IPS-NIHi7 (cell line): Measurements from ENCODE around the gene THAP11.
"Not testable (repeated sequence)": the region's sequence is repeated elsewhere in the genome, so short reads cannot be mapped to it uniquely, and the experiment has no call there.

Source experiments
- DNase-seq: peaks from one replicate; pipeline ENCODE4 v3.0.0; 2012; ENCODE audit warnings: mixed read lengths; ENCODE audit errors: extremely low spot score

THAP11 gene

GRCh38 chr16:67834242-67834614 is 7.9 kb upstream of the THAP11 start:
- DNase-seq: no peak

- DNase-seq: not testable (repeated sequence)
These were observed 4.9 kb upstream of the THAP11 start for GRCh38 chr16:67837190-67837589.

DNA sequence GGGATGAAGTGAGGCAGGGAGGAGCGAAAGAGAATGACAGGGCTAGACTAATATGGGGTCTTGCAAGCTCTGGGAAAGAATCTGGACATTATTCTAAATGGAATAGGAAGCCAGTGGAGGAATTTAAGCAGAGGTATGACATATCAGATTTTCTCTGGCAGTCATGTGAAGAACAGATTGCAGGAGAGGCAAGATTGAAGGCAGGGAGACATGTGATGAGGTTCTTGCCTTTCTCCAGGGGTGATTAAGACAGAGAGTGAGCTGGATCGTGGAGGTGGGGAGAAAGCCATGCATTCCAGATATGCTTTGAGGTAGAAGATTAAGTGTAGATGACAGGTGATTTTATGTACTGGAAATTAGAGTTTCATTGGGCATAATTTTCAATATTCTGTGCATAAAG is 4.3 kb upstream of the THAP11 start:
- no peak for DNase-seq

- DNase-seq: no peak
These were observed 813 bp upstream of the THAP11 start for GRCh38 chr16:67841198-67841815.

DNA sequence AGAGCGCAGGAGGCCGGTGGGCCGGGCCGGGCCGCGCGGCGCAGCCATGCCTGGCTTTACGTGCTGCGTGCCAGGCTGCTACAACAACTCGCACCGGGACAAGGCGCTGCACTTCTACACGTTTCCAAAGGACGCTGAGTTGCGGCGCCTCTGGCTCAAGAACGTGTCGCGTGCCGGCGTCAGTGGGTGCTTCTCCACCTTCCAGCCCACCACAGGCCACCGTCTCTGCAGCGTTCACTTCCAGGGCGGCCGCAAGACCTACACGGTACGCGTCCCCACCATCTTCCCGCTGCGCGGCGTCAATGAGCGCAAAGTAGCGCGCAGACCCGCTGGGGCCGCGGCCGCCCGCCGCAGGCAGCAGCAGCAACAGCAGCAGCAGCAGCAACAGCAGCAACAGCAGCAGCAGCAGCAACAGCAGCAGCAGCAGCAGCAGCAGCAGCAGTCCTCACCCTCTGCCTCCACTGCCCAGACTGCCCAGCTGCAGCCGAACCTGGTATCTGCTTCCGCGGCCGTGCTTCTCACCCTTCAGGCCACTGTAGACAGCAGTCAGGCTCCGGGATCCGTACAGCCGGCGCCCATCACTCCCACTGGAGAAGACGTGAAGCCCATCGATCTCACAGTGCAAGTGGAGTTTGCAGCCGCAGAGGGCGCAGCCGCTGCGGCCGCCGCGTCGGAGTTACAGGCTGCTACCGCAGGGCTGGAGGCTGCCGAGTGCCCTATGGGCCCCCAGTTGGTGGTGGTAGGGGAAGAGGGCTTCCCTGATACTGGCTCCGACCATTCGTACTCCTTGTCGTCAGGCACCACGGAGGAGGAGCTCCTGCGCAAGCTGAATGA is 606 bp downstream of the THAP11 start:
- peak; percentile 39 for DNase-seq

- DNase-seq: no peak
These were observed 1.2 kb downstream of the THAP11 start for GRCh38 chr16:67843343-67843765.

DNA sequence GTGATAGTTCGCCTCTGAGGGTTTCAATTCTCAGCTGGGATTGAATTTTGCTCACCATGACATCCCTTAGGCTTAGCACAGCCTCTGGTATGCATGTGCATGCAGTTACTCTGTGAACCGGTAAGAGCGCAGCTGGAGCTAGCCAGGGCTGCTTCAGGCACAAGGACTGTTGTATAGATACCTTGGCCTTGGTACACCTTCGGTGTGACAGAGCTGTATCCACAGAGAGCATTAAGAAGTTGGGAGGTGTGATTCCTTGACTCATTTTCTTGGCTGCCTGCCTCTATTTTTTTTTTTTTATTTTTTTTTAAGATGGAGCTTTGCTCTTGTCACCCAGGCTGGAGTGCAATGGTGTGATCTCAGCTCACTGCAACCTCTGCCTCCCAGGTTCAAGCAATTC is 2.4 kb downstream of the THAP11 start:
- no peak for DNase-seq

GRCh38 chr16:67845291-67846062 is 3.4 kb downstream of the THAP11 start:
- no peak for DNase-seq

- no peak for DNase-seq
These were observed 3.9 kb downstream of the THAP11 start for GRCh38 chr16:67846063-67846319.

- DNase-seq: peak; percentile 94
These were observed 4.4 kb downstream of the THAP11 start, which contains the start of gene NUTF2 for GRCh38 chr16:67846320-67847063. TSS of gene NUTF2 (plus strand) at chr16:67846933. CDS start at chr16:67865131, 18,198 bp downstream.

GRCh38 chr16:67847064-67847861 is 5.1 kb downstream of the THAP11 start, which contains the start of gene CENPT:
TSS of gene CENPT (minus strand) at chr16:67847693. CDS start at chr16:67833859, 13,834 bp downstream.
- no peak for DNase-seq

GRCh38 chr16:67848118-67848517 is 6.0 kb downstream of the THAP11 start:
- DNase-seq: no peak

DNA sequence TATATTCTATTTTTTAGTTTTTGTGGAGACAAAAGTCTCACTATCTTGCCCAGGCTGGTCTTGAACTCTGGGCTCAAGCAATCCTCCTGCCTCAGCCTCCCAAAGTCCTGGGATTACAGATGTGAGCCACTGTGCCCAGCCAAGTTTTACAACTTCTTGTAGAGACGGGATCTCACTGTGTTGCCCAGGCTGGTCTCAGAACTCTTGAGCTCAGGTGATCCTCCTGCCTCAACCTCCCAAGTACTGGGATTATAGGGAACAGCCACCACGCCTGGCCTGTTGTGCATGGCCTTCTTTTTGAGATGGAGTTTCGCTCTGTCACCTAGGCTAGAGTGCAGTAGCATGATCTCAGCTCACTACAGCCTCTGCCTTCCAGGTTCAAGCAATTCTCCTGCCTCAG is 11.6 kb downstream of the THAP11 start:
- no peak for DNase-seq

DNA sequence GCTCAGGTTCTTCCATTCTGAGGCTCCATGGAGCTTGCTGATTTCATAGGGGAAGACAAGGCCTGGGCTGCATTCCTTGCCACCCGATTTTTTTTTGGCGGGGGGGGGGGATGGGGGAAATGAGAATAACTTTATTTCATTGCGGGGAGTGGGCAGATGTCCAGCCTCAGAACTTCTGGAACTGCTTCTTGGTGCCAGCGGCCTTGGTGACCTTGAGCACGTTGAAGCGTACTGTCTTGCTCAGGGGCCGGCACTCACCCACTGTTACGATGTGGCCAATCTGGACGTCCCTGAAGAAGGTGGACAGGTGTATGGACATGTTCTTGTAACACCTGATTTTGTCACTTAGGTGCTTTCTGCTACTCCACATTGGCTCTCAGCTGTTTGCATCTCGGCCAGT is 13.7 kb downstream of the THAP11 start:
- no peak for DNase-seq

GRCh38 chr16:67856927-67857546 is 14.9 kb downstream of the THAP11 start:
- no peak for DNase-seq

DNA sequence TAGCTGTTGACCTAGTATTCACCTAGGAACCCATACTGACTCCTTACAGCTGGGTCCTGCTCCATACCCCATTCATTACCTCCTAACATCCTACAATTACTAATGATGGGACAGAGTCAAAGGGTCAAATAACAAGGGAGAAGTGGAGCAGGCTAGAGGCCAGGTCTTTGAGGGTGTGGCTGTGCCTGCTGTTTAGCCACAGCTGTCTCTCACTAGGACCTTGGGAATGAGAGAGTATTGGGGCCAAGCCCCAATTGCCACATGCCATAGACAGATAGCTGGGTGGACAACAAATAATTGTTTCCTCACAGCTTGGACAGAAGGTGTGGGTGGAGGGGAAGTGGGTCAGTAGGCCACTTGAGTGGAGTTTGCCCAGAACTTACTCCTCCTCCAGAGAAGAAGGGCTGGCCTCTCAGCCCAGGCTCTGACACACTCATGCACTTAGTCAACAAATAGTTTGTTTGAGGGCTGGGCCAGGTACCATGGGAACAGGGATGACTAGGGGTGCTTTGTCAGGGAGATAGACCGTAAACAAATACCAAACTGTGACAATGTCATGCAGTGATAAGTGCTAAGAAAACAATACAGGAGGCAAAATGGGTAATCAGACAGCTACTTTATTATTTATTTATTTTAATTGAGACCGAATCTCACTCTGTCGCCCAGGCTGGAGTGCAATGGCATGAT is 15.6 kb downstream of the THAP11 start:
- peak; percentile 74 for DNase-seq

DNA sequence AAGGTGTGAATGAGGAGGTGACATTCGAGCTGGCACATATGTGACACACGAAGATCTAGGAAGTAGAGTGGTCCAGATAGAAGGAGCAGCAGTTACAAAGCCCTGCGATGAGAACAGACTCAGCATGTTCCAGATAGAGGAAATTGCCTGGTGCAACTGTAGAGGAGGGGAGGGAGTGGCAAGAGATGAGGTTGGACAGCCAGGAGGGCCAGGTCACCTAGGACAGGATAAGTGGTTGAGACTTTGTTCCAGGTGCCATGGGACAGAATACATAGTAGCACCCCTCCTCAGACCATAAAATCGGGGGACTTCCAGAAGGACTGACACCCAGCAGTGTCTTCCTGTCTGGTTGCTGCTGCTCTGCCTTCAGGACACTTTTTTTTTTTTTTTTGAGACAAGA is 16.4 kb downstream of the THAP11 start:
- DNase-seq: no peak

- no peak for DNase-seq
These were observed 18.7 kb downstream of the THAP11 start for GRCh38 chr16:67860589-67861398.

- no peak for DNase-seq
These were observed 19.8 kb downstream of the THAP11 start for GRCh38 chr16:67861877-67862276.
